Cerebellar cortex (tissue), 1 donor: ENCODE data around the gene OMG.
"Not testable (repeated sequence)": the region's sequence is repeated elsewhere in the genome, so short reads cannot be mapped to it uniquely, and the experiment has no call there.

Experiments
- DNase-seq: peaks from one replicate; pipeline ENCODE4 v3.0.0-alpha.2; 2015; ENCODE audit warnings: low spot score

OMG gene

DNA sequence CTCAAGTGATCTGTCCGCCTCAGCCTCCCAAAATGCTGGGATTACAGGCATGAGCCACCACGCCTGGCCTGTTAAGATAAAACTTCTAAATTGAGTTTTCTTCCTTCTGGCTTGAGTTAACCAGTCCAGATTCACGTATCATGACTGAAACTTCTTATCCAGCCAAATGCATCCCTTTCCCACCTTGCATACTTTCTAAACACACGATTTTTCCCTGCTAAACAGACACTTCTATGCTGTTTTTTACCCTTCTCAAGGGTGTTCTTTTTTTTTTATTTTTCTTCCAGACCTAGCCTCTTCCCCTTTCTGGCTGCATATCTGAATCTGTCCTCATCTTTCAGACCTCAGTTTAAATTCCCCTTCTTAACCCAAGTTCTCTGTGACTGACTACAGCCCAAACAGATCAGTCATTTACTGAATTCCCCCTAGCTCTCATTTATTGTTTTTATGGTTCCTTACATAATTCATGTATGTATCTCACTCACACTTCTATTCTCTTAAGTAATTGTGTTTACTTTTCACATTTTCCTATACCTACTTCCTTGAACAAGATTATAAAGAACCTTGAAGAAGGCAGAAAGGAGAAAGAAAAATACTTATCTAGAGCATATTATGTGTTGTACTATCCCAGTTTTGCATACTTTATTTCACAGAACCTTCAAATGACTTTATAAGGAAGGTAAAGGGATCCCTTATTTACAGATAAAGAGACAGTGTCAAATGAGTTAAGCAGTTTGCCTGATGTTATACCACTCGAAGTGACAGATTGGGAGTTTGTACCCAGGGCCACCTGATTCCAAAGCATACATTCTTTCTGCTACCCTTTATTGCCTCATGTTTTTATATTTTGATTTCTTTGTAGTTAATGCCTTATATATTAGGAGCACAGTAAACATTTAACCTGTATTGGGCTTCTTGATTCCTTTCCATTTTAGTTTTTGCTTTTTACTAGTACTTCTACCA, 11.6 kb upstream of the OMG start:
- DNase-seq = no peak

DNA sequence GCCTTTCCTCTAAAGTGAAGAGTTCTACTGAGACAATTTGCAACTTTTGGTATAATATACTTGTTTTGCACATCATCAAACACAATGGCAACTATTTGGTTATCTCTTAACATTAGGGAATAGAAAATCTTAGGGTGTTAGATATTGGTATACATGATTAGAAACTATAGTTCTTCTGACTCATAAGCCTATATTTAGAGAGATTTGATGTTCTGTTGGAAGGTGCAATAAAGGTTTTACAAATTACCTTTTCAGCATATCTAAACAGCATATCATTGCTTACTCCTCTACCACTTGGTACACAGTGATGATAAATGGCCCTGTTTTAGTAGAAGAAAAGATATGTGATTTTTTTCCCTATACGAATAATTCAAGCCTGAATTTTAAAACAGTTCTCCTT, 10.6 kb upstream of the OMG start:
- DNase-seq = no peak

DNA sequence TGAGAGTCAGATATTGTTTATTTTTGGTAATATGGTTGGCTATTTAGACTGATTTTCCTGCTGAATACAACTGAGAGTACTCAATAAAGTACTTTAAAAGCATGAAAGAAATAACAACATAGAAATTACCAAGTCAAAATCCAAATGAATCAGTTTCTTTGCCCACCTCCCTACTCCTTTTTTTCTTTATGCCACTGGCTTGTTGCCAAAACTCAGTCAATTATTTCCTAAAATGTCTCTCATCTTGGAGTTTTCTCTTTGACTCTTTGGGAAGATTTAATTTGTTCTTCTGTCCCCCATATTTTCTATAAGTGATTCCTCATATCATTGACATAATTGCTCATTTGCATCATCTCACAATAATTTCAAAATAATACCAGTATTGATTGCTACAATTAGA, 2.6 kb upstream of the OMG start:
- DNase-seq = no peak

DNA sequence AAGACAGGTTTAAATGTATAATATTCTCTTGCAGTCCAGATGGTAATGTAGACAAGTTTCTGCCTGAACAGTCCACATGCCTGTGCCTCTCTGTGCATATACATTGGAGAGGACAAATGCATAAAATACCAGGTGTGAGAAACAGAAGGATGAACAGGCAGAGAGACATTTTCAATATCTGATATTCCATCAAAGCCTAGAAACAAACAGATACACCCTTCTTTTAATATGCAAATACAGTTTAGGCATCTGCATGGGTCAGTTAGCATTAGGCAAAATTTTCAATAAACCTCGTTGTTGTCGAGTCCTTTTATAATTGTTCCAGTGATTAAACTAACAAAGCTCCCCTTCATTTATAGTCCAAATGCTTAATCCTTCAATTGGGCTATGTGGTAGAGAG, 897 bp downstream of the OMG start:
- DNase-seq = peak; percentile 46

DNA sequence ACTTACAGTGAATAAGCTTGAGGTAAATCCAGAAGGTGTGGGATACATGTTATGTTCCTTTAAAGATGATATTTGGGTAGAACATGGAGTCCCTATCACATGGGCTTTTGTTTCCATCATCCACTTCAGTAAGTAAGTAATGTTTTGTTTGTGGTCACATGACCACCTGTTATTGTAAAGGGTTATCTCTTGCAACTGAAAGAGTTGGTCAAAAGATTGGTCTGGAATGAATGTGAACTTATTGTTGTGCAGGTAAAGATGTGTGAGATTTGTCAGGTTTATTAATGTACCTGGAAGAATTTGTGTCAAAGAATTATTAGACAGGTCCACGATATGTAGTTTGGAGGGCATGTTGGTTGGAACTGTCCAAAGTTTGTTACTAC, 1.6 kb downstream of the OMG start:
- peak; percentile 19 for DNase-seq

DNA sequence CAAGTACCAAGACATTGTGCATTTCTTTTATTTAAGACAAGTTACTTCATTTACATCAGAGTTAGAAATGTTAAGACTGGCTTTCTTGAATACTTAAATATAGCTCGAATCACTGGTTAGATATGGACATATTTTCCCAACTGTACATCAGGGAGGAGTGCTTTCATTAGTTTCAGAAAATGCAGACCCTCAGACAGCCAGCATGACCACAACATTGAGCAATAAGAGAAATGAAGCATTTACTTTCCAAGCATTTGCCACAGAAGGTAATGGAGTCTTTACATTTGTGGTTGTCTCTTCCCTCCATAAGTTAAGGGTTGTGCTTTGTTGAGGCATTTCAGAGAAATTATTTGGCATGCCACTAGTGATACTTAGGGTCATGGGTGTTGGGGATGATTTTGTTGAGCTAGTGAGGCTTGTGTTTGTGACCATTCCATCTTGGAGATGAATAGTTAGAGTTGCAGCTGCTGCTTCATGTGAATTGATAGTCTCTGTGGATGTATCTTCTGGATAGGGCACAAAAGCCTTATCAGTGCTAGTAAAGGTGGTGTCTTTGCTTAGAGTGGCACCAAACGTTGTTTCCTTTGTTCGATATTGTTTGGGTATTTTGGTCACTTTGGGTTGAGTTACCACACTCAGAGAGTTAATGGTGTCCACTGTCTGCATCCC, 2.1 kb downstream of the OMG start:
- no peak for DNase-seq

DNA sequence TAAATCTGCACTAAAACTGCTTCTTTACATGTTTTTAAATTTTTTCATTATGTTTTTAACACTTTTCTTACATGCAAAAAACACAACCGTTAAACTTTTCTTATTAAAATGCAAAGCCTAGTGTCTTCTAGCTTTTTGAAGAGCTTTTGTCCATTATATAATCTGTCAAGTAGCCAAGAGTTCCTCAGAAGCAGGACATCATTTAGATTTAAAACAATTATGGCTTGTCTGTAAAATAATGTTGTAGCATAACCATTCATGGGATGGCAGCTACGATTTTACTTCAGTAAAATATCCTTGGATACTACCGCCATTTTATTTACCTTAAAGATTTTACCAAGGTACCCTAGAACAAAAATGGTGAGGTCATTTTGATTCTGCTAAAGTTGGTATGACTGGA, 2.8 kb downstream of the OMG start:
- peak; percentile 24 for DNase-seq

DNA sequence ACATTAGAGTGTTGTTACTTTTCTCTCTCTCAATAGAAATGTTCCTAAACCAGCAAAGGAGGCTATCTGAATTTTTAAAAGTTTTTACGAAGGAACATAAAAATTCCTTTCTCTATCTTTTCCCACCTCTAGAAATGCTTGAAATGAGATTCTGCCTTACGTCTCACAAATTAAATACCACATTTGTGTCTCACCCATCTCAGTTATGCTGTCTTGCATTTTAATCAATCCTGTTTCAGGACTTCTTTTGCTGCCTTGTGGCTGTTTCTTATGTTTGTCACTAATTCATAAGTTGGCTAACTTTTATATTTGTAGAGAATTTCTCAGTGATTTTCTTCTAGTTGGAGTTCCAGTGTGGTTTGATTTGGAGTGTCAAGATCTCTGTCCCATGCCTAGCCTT, 3.5 kb downstream of the OMG start:
- no peak for DNase-seq

DNA sequence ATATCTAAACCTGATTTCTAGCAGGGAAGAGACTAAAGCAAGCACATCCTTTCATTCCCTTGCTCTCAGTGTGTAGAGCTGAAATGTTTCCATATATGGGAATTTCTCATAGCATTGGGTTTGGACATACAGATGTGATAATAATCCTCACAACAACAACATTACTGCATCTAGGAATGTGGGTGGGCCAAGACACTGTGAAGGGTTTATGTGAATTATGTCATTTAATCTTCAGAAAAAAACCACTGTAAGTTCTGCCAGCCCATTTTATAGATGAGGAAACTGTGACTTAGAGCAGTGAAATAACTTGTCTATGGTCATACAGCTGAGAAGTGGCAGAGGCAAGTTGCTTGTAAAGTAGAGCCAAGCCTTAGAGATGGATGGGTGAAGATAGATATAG, 5.2 kb downstream of the OMG start:
- no peak for DNase-seq

DNA sequence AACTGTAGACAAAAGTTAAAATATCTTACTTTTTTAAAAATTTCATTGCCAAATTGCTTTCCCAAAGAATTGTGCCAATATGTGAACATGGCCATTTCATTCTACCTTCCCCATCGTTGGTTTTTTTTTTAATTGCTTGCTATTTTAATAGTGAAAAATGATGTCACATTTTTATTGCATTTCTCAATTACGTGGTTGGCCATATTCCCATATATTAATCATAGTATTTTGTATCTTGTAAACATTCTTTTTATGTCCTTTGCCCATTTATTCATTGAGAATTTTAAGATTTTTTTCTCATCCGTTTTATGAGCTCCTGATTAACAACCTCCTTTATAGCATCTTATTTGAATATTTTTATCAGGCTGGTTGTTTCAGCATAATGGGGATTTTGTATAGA, 7.2 kb downstream of the OMG start:
- DNase-seq = no peak

DNA sequence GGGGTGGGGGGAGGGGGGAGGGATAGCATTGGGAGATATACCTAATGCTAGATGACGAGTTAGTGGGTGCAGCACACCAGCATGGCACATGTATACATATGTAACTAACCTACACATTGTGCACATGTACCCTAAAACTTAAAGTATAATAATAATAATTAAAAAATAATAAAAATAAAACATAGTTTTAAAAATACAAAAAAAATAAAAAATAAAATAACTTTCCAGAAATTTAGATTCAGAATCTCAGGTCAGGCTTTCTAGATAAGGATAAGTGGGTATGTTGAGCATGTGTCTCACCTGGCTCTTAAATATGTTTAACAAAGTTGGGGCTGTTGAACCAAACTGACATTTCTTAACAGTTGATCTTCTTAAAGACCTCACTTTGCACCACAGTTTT, 9.1 kb downstream of the OMG start:
- not testable (repeated sequence) for DNase-seq

DNA sequence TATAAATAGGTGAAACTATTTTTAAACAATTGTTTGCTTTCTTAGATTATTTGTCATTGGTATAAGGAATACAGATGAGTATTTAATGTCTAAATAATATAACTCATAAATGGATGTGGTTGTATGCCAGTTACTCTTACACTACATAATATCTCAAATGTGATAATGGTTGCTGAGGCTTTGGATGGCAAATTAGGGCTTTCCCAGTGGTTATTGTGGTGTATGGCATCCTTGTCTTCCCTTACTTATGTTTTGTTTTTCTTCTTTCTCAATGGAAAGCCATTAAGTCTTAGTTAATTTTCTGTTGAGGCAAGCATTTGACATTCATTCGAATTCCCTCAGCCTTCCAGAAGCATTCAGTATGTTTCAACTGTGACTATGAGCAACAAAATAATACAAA, 10.5 kb downstream of the OMG start:
- DNase-seq = no peak

DNA sequence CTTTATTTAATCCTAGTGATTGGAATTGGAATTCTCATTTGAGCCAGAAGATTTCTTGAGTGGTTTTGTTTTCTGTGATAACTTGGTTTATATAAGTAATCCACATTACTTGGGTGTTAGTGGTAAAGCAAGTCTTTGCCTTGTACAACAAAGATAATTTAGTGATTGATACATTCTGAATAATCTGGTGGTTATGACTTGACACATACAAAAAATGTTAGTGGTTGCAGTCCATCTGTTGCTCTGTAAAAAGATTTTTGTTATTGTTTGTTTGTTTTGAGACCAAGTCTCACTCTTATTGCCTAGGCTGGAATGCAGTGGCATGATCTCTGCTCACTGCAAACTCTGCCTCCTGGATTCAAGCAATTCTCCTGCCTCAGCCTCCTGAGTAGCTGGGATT, 13.2 kb downstream of the OMG start:
- DNase-seq = no peak

DNA sequence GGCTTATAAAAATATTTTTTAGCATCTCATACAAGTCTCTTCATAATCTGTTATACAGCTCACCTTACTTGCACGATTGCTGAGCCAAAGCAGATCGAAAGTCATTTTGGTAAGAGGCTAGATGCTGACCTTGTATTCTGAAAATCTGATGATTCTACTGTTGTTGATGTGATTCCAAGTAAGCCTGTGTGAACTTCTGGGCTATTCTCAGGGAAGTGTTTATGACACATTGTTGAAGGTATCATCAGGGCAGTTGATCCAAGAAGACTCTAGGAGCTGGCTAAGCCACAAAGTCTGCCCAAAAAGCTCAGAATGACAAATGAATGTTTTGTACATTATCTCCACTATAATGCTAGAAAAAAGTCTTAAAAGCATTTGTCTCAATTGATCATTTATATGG, 16.0 kb downstream of the OMG start:
- DNase-seq = no peak

DNA sequence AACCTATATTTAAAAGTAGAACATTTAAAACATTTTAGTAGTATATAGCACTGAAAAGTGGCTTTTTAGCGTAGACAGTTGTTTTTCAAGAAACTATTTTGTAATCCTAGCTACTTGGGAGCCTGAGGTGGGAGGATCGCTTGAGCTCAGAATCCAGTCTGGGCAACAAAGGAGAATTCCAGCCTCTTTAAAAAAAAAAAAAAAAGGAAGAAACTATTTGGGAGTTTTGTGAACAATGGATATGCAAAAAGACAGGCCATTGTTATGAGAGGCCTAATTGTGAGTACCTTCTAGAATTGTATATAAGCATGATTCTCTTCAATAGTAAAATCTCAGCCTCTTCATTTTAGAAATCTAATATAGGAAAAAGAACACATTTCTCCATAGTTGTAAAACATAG, 17.6 kb downstream of the OMG start:
- no peak for DNase-seq

DNA sequence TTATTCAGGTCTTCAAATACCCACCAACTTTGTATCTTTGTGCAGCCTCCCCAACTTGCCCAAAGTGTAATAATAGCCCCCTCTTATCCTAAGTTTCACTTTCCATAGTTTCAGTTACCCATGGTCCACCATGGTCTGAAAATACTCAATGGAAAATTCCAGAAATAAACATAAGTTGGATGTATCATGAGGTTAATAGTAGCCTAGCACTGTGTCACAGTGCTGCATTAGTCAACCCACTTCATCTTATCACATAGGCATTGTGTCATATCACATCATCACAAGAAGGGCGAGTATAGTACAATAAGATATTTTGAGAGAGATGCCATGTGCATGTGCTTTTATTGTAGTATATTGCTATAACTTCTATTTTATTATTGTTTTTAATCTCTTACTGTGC, 21.9 kb downstream of the OMG start:
- DNase-seq = no peak

DNA sequence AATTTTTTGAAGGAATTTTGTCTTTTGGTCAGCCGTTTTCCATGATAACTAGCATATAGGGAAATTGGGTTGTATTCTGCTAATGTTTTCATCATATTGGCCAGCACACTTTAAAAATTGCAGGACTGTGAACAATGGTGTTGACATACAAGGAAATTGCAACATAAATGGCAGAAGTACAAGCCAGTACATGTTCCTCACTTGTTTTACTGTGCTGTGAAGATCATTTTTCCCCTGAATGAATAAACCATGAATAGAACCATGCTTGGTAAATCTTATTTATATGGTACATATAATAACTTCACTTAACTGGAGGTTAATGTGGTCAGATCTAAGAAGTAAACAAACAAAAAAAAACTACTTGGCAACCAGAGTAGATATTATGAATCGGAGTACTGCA, 22.8 kb downstream of the OMG start:
- DNase-seq = no peak

DNA sequence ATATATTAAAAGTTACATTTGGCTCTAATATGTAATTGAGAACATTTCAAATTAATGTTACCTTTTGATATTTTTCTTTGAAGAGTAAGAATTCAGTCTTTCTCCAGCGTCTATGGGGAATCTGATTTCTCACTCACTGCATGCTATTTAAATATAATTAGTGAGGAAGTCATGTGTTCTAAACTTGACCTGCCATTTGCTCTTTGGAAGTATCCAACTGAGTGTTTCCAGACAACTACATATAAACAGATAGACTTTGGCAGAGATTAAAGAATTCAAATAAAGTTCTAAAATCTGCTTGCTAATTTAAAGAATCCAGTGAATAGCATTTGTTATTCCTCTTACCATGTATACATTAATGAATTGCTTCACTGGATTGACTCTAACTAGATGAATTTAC, 23.5 kb downstream of the OMG start:
- no peak for DNase-seq

DNA sequence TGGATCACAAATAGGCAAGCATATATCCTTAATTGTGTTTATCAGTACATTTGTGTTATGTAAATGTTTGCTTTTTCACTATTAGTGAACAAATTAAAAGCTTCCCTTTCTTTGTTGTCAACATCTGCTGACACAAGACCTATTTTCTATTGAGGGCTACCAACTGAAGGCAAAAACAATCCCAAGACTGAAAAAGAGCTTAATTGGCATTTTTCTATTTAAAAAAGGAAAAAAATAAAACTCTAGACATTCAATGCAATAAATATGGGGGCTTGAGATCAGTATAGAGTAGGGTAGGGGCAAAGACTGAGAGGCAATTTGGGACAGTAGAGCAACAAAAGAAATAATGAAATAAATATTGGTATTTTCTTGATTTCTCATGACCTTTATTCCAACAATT, 24.2 kb downstream of the OMG start:
- DNase-seq = no peak

DNA sequence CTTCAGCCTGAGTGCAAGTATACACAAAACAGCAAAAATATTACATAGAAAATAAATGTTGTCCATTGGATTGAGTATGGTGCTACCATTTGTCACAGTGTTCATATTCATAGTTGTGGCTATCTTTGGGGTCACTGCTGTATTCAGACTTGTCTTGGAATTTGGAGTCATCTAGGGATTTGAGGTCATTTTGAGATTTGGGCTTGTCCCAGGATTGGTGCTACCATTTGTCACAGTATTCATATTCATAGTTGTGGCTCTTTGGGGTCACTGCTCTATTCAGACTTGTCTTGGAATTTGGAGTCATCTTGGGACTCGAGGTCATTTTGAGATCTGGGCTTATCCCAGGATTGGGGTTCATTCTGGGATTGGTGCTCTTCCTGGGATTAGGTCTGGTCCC, 24.8 kb downstream of the OMG start:
- no peak for DNase-seq

DNA sequence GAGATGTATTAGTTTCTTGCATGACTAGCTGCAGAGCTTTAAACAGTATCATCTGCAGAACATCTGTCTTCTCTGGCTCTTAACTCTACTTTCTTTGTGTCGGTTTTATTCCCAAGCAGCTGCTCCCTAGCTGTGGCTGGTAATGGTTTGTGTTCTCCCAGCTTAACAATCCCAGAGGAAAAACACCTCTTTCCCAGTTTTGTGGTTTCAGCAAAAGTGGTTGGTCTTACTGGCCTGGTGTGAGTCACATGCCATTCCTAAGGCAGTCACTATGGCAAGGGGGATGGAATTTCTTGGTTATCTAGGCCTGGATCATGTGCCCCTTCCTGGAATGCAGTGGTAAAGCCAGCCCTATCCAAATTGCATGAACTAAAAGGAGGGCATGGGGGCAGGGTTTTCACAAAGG, 27.5 kb downstream of the OMG start:
- DNase-seq = no peak

DNA sequence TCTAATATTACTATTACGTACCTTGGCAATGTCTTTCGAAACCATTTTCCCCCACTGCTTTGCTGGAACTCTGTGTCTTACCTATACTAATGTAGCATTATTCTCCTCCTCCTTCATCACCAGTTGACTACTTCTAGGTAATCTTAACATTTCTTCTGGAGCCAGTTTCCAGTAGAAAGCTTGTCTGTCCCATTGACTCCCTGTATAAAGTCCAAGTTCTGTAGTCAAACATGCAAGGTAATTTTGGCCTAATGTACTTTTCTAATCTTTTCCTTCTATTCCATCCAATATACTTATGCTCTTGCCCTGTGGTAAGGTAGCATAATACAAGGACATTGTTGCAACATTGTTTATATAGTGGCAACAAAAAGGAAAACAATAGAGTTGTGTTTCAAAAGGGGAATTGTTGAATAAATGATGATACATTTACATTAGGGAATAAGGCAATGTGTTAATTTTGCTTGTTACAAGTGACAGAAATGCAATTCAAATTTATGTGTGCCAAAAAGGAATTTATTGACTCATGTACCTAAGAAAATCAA, 27.9 kb downstream of the OMG start:
- DNase-seq = no peak

DNA sequence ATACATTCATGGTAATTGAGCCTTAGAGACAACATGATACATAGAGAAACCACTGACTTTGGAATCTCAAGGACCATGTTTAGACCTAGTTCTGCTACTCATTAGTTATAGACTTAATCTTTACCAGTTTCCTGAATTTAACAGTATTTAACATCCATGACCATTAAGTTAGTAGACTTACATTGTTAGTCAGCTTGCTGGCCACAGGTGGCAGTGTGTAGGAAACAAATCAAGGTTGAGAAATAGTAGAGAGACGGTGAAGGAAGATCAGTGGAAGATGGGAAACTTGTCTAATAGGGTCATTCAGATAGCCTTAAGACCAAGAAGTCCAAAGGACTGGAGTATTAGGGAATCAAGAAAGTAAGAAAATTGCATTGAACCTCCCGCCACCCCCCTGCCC, 31.0 kb downstream of the OMG start:
- DNase-seq = no peak
